Measurements from ENCODE around the gene DPCD.

- TF ChIP-seq CTCF (IDR thresholded peaks at IDR 0.05; ENCODE audit: low read depth, low read length, missing input control) (no peak), MAX (IDR thresholded peaks at IDR 0.05) (no peak), ZBTB33 (IDR thresholded peaks at IDR 0.05) (no peak), JUND (IDR thresholded peaks at IDR 0.05) (no peak), RAD21 (IDR thresholded peaks at IDR 0.05) (no peak), EGR1 (IDR thresholded peaks at IDR 0.05; ENCODE audit: low read depth in 2 of 2) (no peak), FOXA2 (IDR thresholded peaks at IDR 0.05) (no peak), REST (IDR thresholded peaks at IDR 0.05) (no peak), YY1 (IDR thresholded peaks at IDR 0.05) (no peak), RXRA (IDR thresholded peaks at IDR 0.05) (no peak), HNF4A (conservative IDR thresholded peaks at IDR 0.05) (no peak), SP1 (IDR thresholded peaks at IDR 0.05) (no peak), ATF3 (IDR thresholded peaks at IDR 0.05) (no peak), FOXA1 (IDR thresholded peaks at IDR 0.05) (no peak)
Measured at GRCh38 chr10:101617102-101617823, 29.1 kb downstream of the DPCD start.

Data from liver (tissue), 3 donors.